ENCODE results near the gene NRSN2.
"Not testable (repeated sequence)": the region's sequence is repeated elsewhere in the genome, so short reads cannot be mapped to it uniquely, and the experiment has no call there.

Gene NRSN2

DNA sequence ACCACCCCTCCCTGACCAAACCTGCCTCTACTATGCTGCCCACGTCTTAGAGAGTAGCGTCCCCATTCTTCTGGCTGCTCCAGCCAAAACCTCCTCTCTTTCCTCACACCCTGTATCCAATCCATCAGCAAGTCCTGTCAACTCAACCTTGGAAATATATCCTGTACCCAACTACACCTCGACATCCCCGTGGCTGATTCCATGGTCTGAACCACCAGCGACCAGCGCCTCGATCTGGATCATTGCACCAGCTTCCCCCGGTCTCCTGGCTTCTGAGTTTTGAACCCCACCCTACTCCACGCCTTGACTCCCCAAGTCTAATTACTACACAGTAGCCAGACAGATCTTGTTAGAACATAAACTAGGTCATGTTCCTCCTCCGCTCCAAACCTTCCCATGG lies 9.8 kb downstream of the NRSN2 start:
- no peak for DNase-seq

DNA sequence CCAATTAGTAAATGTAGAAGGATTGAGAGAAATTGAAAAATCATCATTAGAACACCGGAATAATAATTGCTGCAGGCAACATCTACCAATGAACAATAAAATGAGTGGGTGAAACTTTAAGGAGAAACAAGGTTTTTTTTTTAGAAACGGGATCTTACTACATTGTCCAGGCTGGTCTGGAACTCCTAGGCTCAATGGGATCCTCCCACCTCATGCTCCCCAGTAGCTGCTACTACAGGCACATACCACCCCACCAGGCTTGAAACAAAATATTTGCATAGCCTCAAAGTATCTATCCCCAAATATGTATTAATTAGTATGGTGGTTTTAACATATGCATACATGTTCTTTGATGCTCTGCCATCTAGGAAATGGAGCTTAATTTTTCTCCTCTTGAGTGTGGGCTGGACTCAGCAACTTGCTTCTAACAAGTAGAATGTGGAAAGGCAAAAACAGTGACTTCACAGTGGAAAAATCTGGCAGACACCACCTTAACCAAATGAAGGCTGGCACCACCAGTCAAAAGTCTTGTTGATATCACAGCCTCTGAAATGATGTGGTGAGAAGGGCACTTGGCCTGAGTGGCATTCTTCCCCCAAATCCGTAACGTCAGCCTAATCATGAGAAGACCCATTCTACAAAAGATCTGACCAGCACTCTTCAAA lies 12.1 kb downstream of the NRSN2 start:
- DNase-seq = no peak

DNA sequence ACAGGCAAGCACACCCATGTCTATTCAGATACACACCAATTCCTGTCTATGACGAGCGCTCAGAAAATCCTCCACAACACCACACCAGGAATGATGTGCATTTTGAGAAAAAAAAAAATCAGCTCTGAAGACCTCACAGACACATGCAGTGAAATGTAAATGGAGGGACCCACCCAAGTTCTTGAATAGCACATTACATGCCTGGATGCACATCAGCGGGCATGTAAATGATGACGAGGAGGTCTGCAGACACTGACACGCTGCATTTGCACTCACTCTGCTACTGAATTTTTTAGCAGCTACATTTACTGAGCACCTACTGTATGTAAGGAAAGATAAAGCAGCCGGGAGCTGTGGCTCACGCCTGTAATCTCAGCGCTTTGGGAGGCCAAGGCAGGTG lies 14.7 kb downstream of the NRSN2 start:
- DNase-seq = no peak

DNA sequence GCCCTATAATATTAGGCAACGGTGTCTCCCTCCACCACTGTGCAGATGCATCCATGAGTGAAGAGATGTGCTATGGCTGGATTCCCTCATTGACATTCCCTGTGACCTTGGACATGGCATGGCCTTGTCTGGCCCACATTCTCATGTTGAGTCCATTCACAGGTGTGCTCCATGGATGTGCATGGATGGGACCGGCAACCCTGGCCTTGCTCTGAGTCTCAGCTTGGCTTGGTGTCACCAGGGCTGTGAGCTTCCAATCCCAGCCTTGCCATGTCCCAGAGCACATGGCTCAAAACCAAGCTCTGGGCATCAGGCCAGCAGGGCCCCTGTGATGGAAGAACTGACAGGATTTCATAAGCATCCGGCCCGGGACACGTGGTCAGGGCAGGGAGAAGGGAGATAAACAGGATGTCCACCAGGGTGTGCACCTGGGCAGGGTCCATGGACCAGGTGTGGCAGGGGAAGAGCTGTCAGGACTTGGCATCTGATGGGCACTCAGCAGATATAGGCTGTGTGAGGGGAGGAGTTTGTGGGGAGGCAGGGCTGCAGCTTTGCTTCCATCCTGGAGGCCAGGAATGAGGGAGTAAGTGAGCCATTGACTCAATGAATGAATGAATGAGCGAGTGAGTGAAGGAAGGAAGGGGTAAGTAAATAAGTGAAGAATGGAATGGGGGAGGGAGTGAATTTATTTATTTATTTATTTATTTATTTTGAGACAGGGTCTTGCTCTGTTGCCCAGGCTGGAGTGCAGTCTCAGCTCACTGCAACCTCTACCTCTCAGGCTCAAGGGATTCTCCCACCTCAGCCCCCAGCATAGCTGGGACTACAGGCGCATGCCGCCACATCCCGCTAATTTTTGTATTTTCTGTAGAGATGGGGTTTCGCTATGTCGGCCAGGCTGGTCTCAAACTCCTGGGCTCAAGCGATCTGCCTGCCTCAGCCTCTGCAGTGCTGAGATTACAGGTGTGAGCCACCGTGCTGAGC lies 15.7 kb downstream of the NRSN2 start:
- peak; percentile 31 for DNase-seq

DNA sequence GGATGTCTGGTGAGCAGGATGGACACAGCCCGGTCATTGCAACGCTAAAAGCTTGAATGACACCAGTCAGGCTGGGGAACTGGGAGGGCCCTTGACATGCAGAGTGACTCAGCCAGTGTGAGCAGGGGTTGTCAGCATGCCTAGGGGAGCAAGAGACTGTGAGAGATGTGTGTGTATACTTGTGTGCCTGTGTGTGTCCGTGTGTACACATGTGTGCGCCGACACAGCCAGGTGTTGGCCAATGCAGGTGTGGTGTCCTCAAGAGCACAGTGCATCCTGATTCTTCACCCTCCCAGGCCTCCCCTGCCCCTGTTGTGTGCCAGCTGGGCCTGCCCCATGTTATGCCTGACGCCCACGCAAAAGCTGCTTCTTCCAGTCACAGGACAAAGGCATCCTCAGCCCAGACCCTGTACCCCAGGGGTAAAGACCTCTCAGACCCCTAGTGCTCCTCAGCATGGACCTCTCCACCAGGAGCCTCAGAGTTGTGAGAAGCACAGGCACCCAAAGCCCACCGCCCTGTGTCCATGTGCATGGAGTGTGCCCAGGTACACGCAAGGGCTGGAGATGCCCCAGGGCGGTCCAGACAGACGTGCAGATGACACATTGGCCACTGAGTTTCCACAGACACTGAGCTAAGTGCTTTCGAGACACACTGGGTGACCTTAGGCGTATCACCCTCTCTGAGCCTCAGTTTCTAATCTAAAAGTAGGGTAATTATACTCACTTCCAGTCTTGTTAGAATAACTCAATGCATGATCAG lies 16.6 kb downstream of the NRSN2 start:
- DNase-seq = no peak

DNA sequence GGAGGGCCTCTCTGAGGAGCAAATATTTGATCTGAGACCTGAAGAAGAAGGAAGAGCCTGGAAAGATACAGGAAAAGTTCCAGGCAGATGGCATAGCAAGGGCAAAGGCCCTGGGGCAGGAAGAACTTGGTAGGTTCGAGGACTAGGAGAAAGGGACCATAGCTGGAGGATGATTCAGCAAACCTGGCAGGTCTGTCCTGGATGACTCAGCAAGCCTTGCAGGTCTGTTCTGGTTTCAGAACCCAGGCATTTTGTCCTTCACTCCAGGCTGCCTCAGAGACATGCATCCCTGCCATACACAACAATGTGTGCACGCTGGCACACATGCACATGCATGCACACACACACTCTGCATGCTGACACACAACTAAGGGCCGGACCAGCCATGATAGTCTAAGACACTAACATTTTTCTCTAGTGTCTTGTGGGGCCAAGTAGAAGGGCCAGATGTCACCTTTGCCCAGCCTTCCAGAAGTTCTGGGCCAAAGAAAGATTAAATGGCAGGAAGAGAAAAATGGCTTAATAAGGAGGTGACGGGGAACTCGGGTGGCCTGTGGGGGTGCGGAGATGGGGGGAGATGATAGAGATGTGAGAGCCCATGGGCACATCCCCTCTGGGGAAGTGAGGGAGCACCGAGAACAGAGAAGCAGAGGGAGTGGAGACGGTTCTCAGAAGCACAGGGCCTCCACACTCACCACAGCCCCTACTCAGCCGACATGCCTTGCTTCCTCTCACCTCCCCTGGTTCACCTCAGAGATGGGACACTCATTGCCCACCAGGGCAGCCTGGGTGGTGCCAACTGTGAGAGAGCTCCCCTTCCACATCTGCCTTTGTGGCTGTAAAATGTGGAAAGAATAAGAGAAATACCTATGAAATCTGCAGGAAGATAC lies 18.2 kb downstream of the NRSN2 start:
- DNase-seq = no peak

DNA sequence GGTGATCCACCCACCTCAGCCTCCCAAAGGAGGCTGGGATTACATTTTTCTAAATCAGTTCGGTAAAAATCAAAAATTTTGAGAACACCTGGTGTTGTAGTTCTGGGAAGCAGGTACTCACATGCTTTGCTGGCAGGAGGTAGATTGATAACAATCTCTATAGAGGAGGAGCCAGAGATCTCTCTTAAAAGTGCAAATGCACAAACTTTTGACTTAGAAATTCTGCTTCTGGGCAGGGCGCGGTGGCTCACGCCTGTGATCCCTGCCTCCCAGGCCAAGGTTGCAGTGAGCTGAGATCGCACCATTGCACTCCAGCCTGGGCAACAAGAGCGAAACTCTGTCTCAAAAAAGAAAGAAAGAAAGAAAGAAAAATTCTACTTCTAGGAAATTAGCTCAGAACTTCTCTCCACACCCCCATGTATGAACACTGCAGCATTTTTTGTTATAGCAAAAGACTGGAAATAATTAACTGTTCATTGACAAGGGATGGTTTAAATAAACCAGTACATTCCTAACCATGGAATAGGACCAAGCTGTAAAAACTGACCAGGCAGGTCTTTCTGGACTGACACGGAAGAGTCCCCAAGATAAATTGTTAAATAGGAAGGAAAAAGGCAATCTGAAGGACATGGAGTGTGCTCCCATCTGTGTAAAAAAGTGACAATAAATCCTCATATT lies 19.3 kb downstream of the NRSN2 start:
- DNase-seq = no peak

DNA sequence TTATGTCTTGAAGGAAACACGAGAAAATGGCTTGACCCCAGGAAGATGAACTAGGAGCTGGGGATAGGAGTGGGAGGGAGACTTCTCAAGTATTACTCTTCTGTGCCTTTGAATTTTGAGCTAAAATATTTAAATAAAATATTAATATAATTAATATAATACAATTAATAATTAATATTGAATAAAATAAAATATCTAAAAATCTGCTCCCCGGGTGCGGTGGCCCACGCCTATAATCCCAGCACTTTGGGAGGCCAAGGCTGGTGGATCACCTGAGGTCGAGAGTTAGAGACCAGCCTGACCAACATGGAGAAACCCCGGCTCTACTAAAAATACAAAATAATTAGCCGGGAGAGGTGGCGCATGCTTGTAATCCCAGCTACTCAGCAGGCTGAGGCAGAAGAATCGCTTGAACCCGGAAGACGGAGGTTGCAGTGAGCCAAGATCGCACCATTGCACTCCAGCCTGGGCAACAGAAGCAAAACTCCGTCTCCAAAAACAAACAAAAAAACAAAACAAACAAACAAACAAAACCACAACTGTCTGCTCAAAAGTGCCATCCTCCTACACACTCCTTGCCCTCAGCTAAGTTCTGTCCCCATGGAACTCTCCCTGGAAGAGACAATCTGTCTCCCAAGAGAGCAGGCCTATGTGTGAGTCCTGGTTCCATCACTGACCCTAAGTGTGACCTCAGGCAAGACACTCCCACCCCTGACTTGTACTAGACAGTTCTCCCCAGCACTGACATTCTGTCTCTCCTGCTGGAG lies 20.0 kb downstream of the NRSN2 start:
- no peak for DNase-seq

DNA sequence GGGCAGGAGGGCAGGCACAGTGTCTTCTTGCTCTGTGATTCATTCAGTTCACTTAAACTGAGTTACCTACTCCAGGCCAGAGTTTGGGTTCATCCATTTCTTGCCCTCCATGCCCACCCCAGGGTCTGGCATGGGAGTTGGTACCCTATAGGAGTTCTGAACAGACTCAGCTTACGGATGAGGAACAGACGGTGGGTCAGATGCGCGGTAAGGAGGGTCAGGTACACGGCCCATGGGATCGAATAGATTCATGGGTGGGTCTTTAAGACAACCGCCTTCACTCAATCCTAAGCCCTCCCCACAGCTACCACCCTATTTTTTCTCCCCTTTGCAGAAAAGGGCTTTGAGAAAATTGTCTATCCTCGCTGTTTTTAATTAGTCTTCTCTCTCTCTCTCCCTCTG lies 20.6 kb downstream of the NRSN2 start:
- DNase-seq = no peak

DNA sequence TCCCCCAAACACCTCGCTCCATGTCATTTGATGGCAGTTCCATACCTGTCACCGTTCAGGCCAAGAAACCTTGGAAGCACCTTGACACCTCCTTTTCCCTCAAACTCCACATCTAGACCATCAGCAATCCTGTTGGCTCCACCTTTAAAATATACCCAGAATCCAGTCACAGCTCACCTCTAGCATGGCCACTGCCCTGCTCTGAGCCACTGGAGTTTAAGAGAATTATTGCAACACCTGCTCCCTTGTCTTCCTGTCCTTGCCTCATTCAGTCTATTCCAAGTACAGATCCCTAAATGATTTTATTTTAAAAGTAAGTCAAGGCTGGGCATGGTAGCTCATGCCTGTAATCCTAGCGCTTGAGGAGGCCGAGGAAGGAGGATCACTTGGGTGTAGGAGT lies 22.0 kb downstream of the NRSN2 start:
- no peak for DNase-seq

DNA sequence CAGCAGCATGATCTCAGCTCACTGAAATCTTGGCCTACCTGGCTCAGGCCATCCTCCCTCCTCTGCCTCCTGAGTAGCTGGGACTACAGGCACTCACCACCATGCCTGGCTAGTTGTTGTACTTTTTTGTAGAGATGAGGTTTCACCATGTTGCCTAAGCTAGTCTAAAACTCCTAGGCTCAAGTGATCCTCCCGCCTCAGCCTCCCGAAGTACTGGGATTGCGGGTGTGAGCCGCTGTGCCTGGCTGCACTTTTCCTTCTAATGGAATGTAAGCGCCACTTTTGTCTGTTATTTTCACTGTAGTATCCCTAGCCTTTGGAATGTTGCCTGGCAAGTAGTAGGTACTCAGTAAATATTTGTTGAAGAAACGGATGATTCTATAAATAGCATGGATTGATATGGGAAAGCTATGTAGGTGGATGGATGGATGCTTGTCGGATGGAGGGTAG lies 23.3 kb downstream of the NRSN2 start:
- no peak for DNase-seq

DNA sequence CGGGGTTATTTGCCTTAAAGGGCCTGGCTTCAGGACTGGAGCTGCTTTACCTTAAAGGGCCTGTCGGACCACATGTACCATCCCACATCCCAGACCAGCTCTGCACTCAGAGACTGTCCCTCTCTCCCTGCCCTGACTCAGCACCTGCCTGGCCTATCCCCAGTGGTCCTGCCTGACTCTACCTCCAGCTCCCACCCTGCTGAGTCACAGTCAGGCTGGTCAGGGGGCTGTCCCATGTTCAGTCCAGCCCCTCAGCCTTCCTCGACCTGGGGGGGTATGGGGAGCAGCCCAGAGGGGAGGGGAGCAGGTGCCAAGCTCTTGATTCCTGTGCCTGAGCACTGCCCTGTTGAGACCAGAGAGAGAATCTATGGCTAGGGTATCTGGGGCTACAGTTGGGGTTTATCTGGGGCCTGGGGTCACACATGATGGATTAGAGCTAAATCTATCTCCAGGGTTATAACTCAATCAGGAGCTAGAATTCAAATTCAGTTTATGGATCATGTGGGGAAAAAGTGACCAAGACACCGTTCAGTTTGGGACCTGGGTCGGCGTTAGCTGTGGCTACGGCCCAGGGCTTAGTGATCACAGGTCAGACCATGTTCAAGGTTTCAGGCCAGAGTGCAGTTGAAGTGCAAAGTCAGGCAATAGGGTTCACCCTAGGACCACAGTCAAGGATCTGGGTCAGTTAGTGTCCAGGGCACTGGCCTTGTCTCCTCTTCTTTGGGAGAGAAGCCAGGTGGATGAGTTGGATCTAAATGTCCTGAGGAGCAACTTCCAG lies 24.3 kb downstream of the NRSN2 start:
- DNase-seq = no peak

DNA sequence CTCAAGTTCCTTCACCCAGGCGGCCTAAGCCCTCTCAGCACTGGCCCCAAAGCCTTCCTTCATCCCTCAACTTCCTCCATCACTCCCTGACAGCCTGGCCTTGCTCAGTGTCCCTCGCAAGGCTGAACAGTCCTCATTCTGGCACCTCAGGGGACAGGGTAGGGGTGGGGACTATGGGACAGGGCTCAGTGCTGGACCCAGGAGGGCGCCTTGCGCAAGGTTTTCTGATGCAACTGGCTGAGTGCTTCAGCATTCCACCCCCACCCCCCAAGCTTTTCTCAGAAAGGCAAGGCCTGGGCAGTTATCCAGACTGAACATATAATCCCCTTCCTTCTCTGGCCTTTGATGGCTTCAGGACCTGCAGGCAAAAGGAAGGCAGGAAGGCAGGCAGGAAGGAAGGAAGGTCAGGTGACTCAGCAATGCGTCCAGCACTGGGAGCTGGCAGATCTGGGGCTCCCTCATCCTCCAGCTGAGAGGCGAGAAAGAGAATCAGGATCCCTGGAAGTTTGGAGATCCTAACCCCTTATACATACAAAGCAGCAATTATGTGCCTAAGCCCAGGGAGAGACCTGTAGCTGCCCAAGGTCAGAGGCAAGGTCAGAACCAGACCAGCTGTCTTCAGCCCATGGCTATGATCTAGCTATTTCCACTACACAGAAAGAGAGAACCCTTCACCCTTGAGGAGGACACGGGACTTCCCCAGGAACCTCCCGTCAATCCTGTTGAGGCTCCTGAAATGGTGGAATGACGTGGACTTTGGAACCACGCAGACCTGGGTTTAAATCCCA lies 25.0 kb downstream of the NRSN2 start:
- DNase-seq = no peak

DNA sequence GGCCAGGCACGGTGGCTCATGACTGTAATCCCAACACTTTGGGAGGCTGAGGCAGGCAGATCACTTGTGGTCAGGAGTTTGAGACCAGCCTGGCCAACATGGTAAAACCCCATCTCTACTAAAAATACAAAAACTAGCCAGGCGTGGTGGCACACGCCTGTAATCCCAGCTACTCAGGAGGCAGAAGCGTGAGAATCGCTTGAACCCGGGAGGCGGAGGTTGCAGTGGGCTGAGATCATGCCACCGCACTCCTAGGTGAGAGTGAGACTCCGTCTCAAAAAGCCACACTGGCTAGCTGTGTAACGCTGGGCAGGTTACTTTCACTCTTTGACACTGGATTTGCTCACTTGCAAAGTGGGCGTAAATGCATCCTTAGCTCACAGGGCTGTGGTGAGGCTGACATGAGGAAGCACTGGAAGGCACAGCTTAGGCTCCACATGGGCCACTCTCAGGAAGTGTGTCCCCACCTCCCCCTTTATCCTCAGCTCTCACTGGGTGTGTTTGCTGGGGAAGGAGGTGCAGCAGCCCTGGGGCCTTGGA lies 25.7 kb downstream of the NRSN2 start:
- not testable (repeated sequence) for DNase-seq

DNA sequence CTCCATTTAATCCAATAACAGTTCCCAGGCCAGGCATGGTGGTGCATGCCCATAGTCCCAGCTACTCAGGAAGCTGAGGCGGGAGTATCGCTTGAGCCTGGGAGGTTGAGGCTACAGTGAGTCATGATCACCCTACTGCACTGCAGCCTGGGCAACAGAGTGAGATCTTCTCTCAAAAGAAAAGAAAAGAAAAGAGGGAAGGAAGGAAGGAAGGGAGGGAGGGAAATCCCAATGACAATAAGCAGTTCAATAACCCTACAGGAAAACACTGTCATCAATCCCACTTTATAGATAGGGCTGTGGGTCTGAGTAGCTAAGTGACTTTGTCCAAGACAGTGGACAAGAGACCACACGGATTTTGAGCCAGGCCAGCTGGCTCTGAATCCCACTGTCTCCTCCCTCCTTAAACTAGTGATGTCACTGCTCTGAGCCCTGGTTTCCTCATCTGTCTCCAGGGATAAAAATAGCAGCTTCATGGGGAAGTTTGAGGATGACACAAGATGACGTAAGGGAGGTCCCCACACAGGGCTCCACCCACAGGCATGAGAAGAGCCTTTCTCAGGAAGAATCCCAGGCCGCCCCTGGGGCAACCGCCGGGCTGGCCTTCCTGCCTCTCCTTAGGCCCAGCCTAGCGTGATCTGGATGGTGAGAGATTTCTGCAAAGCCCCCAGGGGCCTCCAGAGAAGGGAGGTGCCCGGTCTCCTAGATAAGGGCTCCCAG lies 26.4 kb downstream of the NRSN2 start:
- DNase-seq = no peak

DNA sequence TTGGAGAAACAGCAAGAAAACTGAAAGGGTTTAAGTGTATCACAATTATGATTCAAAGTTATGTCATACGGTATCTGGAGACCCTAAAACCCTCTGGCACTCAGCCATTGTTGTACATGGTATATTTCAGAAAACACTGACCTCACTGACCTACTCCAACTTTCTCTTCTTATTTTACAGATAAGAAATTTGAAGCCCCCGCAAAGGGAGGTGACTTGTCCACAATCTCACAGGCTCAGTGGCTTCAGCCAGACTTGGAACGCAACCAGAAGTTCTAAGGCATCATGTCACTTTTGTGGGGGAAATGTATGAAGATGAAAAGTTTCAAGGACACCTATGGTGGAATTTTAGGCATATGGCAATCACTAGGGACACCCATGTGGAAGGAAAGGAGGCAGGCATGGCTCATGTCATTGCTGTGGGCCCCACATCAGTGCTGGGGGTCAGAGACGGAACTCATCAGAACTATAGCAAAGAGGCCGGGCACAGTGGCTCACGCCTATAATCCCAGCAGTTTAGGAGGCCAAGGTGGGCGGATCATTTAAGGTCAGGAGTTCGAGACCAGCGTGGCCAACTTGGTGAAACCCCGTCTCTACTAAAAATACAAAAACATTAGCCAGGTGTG lies 28.5 kb downstream of the NRSN2 start:
- no peak for DNase-seq

DNA sequence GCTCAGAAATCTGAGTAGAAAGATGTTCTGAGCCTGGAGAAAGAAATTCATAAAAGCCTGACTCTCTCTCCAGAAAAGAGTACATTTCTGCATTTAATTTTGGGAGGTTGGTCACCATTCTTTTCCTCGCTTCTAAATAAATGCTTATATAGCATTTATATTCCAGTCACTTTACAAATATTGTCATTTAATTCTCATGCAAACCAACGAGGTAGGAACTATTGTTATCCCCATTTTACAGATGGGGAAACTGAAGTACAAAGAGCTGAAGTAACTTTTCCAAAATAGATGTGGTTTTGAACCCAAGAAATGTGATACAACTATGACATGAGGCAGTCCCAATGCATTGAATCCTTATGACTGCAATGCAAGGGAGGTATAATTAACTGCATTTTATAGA lies 29.2 kb downstream of the NRSN2 start:
- no peak for DNase-seq

DNA sequence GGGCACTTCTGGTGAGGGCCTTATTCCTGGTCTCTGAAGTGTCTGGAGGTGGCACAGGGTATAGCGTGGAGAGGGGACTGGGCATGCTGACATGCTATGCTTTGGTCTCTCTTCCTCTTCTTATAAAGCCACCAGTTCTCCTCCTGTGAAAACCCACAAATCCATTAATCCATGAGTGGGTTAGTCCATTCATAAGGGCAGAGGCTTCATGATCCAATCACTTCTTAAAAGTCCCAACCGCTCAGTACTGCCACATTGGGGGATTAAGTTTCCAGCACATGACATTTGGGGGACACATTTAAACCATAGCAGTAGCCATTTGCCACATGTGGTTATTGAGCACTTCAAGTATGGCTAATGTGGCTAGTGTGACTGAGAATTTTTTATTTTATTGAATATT lies 29.8 kb downstream of the NRSN2 start:
- DNase-seq = no peak

Measured in NCI-H1436 (cell line).